ENCODE measurements around the gene ADAMTSL1. TPM values are rescaled to one million over a fixed set of nuclear protein-coding genes. Genes with fewer than 3 reads are reported as not detected.

ADAMTSL1 gene
- total and polyA plus RNA-seq, 2 experiments from 2014 or later: 2.3 to 5.0 TPM

GRCh38 chr9:18743971-18744370 is 270.0 kb downstream of the ADAMTSL1 start (continued):
- no peak for TF ChIP-seq CTCF (conservative IDR thresholded peaks at IDR 0.05; ENCODE audit: low read depth in 2 of 2)
- no peak for TF ChIP-seq EZH2phosphoT487 (IDR thresholded peaks at IDR 0.05; ENCODE audit: unreplicated experiment)
- no peak for TF ChIP-seq EZH2 (IDR thresholded peaks at IDR 0.05; ENCODE audit: low read depth, unreplicated experiment)
- no peak for TF ChIP-seq STAT1 (IDR thresholded peaks at IDR 0.05; ENCODE audit: unreplicated experiment)
- TF ChIP-seq POLR2AphosphoS5 (IDR thresholded peaks at IDR 0.05; ENCODE audit: low read depth): no peak
- no peak for TF ChIP-seq CREB1 (CRISPR knock-in tag; IDR thresholded peaks at IDR 0.05; ENCODE audit: low read depth)

- TF ChIP-seq POLR2AphosphoS5 (IDR thresholded peaks at IDR 0.05; ENCODE audit: low read depth) (no peak), CREB1 (CRISPR knock-in tag; IDR thresholded peaks at IDR 0.05; ENCODE audit: low read depth) (no peak), CTCF (conservative IDR thresholded peaks at IDR 0.05; ENCODE audit: low read depth in 2 of 2) (no peak), ZNF331 (CRISPR knock-in tag; IDR thresholded peaks at IDR 0.05; ENCODE audit: low read depth) (no peak), ZNF462 (CRISPR knock-in tag; IDR thresholded peaks at IDR 0.05) (no peak), ETS1 (IDR thresholded peaks at IDR 0.05) (no peak)
- no peak overlapping the region for H3K4me2 ChIP-seq
- H3K27me3 Mint-ChIP-seq (ENCODE audit: insufficient read depth, low read depth, poor library complexity): no peaks in the 10 kb centered on the region
- no peak overlapping the region for H3K27ac ChIP-seq (ENCODE audit: low read depth)
- ATAC-seq: no peak
- H3K4me1 Mint-ChIP-seq: peaks cover 6% of the 10 kb centered on the region
- H4K20me1 ChIP-seq (replicated peaks; ENCODE audit: insufficient read depth): no peaks in the 10 kb centered on the region
- no peaks in the 10 kb centered on the region for H3K79me2 ChIP-seq (replicated peaks; ENCODE audit: insufficient read depth)
- H3K27ac Mint-ChIP-seq: no peak overlapping the region
- H3K4me3 ChIP-seq: no peak overlapping the region
- H2AFZ ChIP-seq: no peak overlapping the region
- no peak for DNase-seq (ENCODE audit: low spot score)
- no peaks in the 10 kb centered on the region for H3K36me3 ChIP-seq (ENCODE audit: insufficient read depth)
- no peaks in the 10 kb centered on the region for H3K36me3 Mint-ChIP-seq (ENCODE audit: low read depth)
- H3K9me3 Mint-ChIP-seq: no peaks in the 10 kb centered on the region
- no peaks in the 10 kb centered on the region for H3F3A ChIP-seq (replicated peaks; ENCODE audit: low read depth)
- no peak overlapping the region for H3K4me3 Mint-ChIP-seq
- peaks cover 4% of the 10 kb centered on the region; the same call in 1 of the 2 replicates for H3K9me2 ChIP-seq (ENCODE audit: insufficient read depth)
- H3K27me3 ChIP-seq (ENCODE audit: insufficient read depth): no peaks in the 10 kb centered on the region
- no peaks in the 10 kb centered on the region for H3K4me1 ChIP-seq (ENCODE audit: insufficient read depth)
Measured at GRCh38 chr9:18745710-18746109, 271.8 kb downstream of the ADAMTSL1 start.
